T-helper 2 cell treated with Interferon-gamma antibody and Interleukin-4, amounts not matched to agents 5 μg/mL and 100 μg/mL, for 36 hours (primary cell): ENCODE results near the gene CMAS.

Experiments used
- DNase-seq: peaks from one replicate; pipeline ENCODE4 v3.0.0; 2021; ENCODE audit warnings: low spot score
- H3K27ac Mint-ChIP-seq: one replicate; pipeline ENCODE4 v1.8.0; 2021; ENCODE audit warnings: mild to moderate bottlenecking, mixed read lengths
- H3K27me3 Mint-ChIP-seq: one replicate; pipeline ENCODE4 v1.8.0; 2021; ENCODE audit warnings: low read depth, mixed read lengths
- H3K36me3 Mint-ChIP-seq: one replicate; pipeline ENCODE4 v1.8.0; 2021; ENCODE audit warnings: low read depth, mixed read lengths
- H3K4me1 Mint-ChIP-seq: one replicate; pipeline ENCODE4 v1.8.0; 2021; ENCODE audit warnings: low read depth, mixed read lengths
- H3K4me3 Mint-ChIP-seq: one replicate; pipeline ENCODE4 v1.8.0; 2022; ENCODE audit warnings: mild to moderate bottlenecking, moderate library complexity, mixed read lengths
- H3K9me3 Mint-ChIP-seq: one replicate; pipeline ENCODE4 v1.8.0; 2021; ENCODE audit warnings: mixed read lengths

Gene CMAS

GRCh38 chr12:22105542-22105941, 59.5 kb downstream of the CMAS start:
- DNase-seq: no peak

DNA sequence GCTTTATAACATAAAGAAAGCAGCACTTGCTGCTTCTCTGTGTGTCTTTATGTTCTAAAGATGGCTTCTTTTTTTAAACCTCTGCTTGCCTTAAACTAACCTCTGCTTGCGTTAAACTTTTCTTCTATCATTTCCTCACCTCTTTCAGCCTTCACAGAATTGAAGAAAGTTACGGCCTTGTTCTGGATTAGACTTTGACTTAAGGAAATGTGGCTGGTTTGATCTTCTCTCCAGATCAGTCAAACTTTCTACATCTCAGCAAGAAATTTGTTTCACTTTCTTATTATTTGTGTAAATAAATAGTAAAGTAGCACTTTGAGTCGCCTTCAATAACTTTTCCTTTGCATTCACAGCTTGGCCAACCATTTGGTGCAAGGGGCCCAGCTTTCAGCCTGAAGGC, 64.2 kb downstream of the CMAS start:
- Mint-ChIP-seq H3K27me3 (no peaks in the 10 kb centered on the region), H3K27ac (no peak overlapping the region), H3K36me3 (no peaks in the 10 kb centered on the region), H3K4me3 (no peak overlapping the region), H3K9me3 (peaks cover 3% of the 10 kb centered on the region), H3K4me1 (peaks cover 5% of the 10 kb centered on the region)
- no peak for DNase-seq

More at GRCh38 chr12:22105542-22105941, 59.5 kb downstream of the CMAS start:
- Mint-ChIP-seq H3K4me1 (peaks cover 7% of the 10 kb centered on the region), H3K4me3 (no peak overlapping the region), H3K27ac (no peak overlapping the region), H3K9me3 (peaks cover 3% of the 10 kb centered on the region), H3K36me3 (no peaks in the 10 kb centered on the region), H3K27me3 (peaks cover 2% of the 10 kb centered on the region)
